HG03066 (cell line): ENCODE measurements around the gene FAM209A.
"Not testable (repeated sequence)": the region's sequence is repeated elsewhere in the genome, so short reads cannot be mapped to it uniquely, and the experiment has no call there.

Experiments
- ATAC-seq: cut with Tn5 transposase; IDR thresholded peaks from one replicate; pipeline ENCODE4 v1.9.1; 2021; ENCODE audit warnings: low read depth; ENCODE audit not compliant: unreplicated experiment

The FAM209A gene

GRCh38 chr20:56537997-56538396, 13.5 kb downstream of the FAM209A start:
- no peak for ATAC-seq

DNA sequence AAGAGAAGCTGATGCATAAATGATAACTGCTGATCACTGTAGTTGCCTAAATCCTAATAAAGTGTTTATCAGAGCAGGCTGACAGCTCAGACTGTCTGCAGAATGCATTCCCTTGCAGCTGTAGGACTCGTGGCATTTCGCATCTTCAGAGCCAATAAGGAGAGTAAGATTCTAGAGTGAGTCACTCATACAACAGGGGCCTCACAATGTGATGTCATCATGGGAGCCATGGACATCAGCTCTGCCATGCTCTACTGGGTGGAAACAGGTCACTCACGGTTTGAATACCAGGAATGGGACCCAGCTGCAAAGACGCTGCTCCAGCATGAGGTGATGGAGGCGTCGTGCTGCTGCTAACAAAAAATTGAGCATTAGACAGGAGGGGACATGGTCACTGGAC, 15.9 kb downstream of the FAM209A start:
- ATAC-seq, result no peak

GRCh38 chr20:56542489-56543030, 18.0 kb downstream of the FAM209A start:
- ATAC-seq, result no peak

DNA sequence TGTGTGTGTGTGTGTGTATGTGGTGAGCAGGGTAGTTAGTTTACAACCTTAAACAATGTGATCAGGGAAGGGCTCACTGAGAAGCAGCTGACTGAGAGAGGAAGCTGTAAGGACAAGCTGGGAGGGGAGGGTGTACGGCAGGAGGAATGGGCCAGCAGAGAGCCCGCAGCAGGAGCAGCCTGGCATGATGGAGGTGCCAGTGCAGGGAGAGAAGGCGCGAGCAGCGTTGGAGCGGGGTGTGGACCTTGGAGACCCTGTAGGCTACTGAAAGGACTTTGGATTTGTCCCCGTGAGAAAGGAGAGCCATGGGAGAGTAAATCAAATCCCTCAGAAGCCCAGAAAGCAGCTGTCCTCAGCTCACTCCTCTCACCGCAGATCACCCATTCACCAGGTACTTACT, 27.0 kb downstream of the FAM209A start:
- ATAC-seq, result no peak

- no peak for ATAC-seq
These were observed 28.5 kb downstream of the FAM209A start for GRCh38 chr20:56552911-56553629.

GRCh38 chr20:56554869-56555268, 30.3 kb downstream of the FAM209A start:
- ATAC-seq, result peak; percentile 78

DNA sequence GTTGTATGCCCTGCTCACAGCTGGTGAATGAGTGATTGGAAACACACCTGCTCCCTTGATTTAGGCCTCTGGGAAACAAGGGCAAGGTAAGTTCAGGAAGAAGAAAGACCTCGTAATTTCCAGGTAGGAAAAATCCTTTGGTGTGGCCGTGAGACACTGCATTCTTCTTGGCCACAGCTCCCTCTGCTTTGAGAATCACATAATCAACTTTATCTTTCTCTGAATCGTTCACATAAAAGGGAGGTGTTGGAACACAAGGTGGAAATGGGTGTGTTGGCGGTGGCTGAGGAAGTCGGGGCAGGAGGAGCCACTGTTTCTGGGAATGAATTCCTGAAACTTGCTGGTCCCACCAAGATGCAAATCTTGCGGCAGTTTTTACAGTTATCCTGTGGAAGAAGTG, 34.4 kb downstream of the FAM209A start:
- ATAC-seq, result no peak

- not testable (repeated sequence) for ATAC-seq
These were observed 40.0 kb downstream of the FAM209A start for GRCh38 chr20:56564526-56564925.

DNA sequence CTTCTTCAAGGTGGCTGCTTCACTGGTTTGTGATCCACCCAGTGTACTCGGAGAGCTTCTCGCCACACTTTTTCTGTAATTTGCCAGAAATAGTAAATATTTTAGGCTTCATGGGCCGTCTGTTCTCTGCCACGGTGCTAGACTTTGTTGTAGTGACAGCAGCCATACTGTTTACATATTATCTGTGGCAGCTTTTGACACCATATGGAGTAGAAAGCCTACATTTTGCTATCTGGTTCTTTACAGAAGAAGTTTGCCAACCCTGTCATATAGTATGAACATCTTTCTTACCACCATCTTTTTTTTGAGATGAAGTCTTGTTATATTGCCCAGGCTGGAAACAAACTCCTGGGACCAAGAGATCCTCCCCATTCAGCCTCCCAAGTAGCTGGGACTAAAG, 41.0 kb downstream of the FAM209A start:
- no peak for ATAC-seq

DNA sequence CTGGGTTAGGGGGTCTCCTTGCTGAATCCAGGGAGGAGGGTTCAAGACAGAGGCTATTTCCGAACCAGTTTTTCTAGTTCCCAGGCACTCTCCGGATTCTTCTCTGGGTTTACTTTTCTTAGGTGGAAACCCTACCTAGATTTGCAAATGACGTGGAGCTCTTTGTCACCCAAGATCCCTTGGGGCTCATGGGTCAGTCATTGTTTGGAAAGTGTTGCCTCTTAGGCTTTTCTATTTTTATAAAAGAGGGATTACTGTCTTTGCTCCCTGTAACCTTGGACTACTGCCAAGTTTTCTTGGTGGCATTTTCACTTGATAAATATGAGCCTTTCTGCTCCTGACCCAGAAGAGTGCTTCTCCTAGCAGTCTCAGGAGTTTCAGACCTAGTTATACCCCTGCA, 42.1 kb downstream of the FAM209A start:
- ATAC-seq, result no peak

GRCh38 chr20:56570832-56571231, 46.3 kb downstream of the FAM209A start:
- no peak for ATAC-seq

DNA sequence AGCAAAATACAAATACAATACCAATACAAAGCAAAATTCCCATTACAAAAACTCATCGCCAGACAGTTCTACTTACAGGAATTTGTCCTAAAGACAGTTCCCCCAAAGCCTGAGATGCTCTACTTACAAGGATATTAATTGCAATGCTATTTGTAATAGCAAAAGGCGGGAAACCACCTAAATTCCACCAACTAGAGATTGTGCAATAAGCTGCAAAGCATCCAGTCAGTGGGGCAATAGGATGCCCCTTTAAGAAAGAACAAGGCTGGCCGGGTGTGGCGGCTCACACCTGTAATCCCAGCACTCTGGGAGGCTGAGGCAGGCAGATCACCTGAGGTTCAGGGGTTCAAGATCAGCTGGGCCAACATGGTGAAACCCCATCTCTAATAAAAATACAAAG, 47.6 kb downstream of the FAM209A start:
- ATAC-seq, result no peak

DNA sequence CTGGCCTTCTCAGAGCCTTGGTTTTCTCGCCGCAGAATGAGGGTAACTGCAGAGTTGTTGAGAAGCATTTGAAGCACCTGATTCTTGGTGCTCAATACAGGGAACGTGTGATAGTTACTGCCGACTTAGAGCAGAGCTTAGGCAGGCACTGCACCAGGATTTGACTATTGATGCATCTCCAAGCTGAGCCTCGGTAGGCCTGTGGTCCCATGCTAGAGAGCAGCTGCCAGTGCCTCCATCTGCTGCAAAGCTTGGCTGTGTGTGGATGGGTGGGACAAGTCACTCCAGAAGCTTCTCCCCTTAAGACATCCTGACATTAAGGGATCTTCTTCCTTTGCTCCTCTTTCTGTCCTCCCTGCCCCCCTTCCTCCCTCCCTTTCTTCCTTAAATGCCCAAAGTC, 49.4 kb downstream of the FAM209A start:
- no peak for ATAC-seq

GRCh38 chr20:56574531-56575142, 50.1 kb downstream of the FAM209A start:
- ATAC-seq, result no peak

GRCh38 chr20:56575157-56575556, 50.6 kb downstream of the FAM209A start:
- ATAC-seq, result no peak
